BE2C (cell line): ENCODE data around the gene NOTCH4.

ENCODE experiments used
- DNase-seq: peaks from one replicate; pipeline ENCODE4 v3.0.0-alpha.2; 2020
- H3K27me3 ChIP-seq: fragments of 250-450 bp; sonication (Bioruptor Pico); 2 replicates; pipeline ENCODE4 v1.5.1; 2020; ENCODE audit warnings: mild to moderate bottlenecking
- H3K36me3 ChIP-seq: fragments of 250-450 bp; sonication (Bioruptor Pico); 2 replicates; pipeline ENCODE4 v1.5.1; 2020; ENCODE audit warnings: mild to moderate bottlenecking
- H3K4me1 ChIP-seq: fragments of 250-450 bp; sonication (Bioruptor Pico); 2 replicates; pipeline ENCODE4 v1.5.1; 2020
- H3K4me3 ChIP-seq: 2 replicates; pipeline ENCODE4 v1.5.1; 2011; ENCODE audit warnings: low read depth, low read length
- H3K9me3 ChIP-seq: fragments of 250-450 bp; sonication (Bioruptor Pico); 2 replicates; pipeline ENCODE4 v1.5.1; 2020
- CTCF ChIP-seq: IDR thresholded peaks from 2 replicates; pipeline ENCODE4 v1.5.1; 2012; ENCODE audit warnings: mild to moderate bottlenecking, low read depth, low read length

The NOTCH4 gene

GRCh38 chr6:32151863-32152768, 71.8 kb downstream of the NOTCH4 start, which contains the start of gene PRRT1:
TSS of gene PRRT1 (minus strand) at chr6:32151939. CDS start at chr6:32151827, 112 bp downstream.
- Histone ChIP-seq H3K9me3 (no peaks in the 10 kb centered on the region), H3K4me1 (peaks cover 7% of the 10 kb centered on the region), H3K27me3 (no peaks in the 10 kb centered on the region), H3K36me3 (peaks cover 16% of the 10 kb centered on the region), H3K4me3 (peak within 1 kb of the TSS; percentile 96)
- no peak for DNase-seq
- no peak for TF ChIP-seq CTCF

GRCh38 chr6:32151181-32151862, 72.5 kb downstream of the NOTCH4 start:
- H3K36me3 ChIP-seq: peaks cover 9% of the 10 kb centered on the region
- H3K4me1 ChIP-seq: peaks cover 7% of the 10 kb centered on the region
- no peak for DNase-seq
- no peaks in the 10 kb centered on the region for H3K9me3 ChIP-seq
- no peaks in the 10 kb centered on the region for H3K27me3 ChIP-seq
- no peak overlapping the region for H3K4me3 ChIP-seq
- TF ChIP-seq CTCF: no peak

- Histone ChIP-seq H3K9me3 (no peaks in the 10 kb centered on the region), H3K4me3 (no peak overlapping the region)
Measured at GRCh38 chr6:32149932-32150870, 73.7 kb downstream of the NOTCH4 start.

GRCh38 chr6:32149092-32149755, 74.6 kb downstream of the NOTCH4 start:
- peaks cover 4% of the 10 kb centered on the region for H3K4me1 ChIP-seq
- H3K27me3 ChIP-seq: no peaks in the 10 kb centered on the region
- no peak overlapping the region for H3K4me3 ChIP-seq
- H3K9me3 ChIP-seq: no peaks in the 10 kb centered on the region
- no peak for DNase-seq
- H3K36me3 ChIP-seq: no peaks in the 10 kb centered on the region
- no peak for TF ChIP-seq CTCF

More at GRCh38 chr6:32149932-32150870, 73.7 kb downstream of the NOTCH4 start:
- DNase-seq: no peak
- Histone ChIP-seq H3K27me3 (no peaks in the 10 kb centered on the region), H3K4me1 (peaks cover 5% of the 10 kb centered on the region), H3K36me3 (no peaks in the 10 kb centered on the region)
- TF ChIP-seq CTCF: no peak

- Histone ChIP-seq H3K4me3 (no peak overlapping the region), H3K36me3 (no peaks in the 10 kb centered on the region), H3K9me3 (no peaks in the 10 kb centered on the region), H3K27me3 (no peaks in the 10 kb centered on the region), H3K4me1 (peaks cover 4% of the 10 kb centered on the region)
- peak; percentile 45 for DNase-seq
- TF ChIP-seq CTCF: no peak
Measured at GRCh38 chr6:32148289-32149091, 75.4 kb downstream of the NOTCH4 start.
